NCI-H187 treated with DMSO at 0.1 percent for 48 hours (cell line): ENCODE data around the gene LIPH.
"Not testable (repeated sequence)": the region's sequence is repeated elsewhere in the genome, so short reads cannot be mapped to it uniquely, and the experiment has no call there.

Experiments used
- DNase-seq: peaks from one replicate; lab custom pipeline; 2025; lab: John Stamatoyannopoulos, UW

The LIPH gene

DNA sequence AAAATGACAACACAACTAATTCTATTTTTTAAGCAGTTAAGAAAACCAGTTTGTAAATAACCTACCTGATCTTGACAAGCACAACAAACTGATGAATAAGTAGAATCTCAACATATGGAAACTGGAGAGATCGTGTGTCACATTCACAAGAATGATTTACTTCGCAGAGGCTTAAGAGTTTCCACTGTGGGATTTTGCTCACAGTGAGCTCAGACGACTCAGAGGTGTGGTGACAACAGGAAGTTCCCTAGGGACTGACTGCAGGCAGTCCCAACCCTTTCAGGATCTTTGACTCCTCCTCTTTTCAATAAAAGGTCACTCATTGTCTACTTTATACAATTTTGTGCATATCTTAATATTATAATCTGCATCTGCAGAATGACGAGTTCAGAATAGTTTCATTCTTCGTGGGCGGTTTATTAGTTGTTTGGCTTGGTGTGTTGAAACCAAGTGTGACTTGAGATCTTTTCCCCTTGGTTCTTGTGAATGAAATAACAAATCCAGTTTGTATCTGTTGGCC lies at the start of gene LIPH:
Gene LIPH (minus strand): TSS at position 231 of the 520 bp plus-strand sequence. CDS start 117 bp downstream, at position 114.
- no peak for DNase-seq

DNA sequence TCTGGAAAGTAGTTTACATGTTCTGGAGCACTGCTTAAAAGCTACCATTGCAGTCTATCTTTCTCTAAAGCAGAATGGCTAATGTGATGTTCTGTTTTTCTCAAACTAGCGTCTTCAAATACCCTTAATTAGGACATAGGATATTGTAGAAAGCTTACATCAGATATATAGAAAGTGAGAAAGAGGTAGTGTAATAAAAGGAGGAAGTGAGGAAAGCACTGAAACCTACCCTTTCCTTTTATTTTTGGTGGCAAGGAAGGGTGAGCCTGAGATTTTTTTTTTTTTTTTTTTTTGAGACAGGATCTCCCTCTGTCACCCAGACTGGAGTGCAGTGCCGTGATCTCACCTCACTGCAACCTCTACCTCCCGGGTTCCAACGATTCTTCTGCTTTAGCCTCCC lies 43.1 kb upstream of the LIPH start:
- no peak for DNase-seq

DNA sequence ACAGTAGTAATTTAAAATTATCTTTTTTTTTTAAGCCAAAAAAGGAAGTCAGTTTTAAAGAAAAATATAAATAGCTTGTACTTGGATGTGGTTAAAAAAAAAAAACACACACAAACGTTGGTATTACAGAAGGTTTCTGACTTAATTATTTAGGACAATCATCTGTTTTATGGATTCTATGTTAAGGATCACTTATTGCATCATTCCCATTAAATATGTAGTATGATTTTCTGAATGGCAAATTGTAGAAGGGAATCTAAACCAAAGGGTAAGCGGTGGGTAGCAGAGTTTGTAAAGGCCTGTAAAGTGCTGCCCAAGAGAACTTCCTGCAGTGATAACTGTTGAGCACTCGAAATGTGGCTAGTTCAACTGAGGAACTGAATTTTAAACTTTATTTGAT lies 41.7 kb upstream of the LIPH start:
- DNase-seq = no peak

DNA sequence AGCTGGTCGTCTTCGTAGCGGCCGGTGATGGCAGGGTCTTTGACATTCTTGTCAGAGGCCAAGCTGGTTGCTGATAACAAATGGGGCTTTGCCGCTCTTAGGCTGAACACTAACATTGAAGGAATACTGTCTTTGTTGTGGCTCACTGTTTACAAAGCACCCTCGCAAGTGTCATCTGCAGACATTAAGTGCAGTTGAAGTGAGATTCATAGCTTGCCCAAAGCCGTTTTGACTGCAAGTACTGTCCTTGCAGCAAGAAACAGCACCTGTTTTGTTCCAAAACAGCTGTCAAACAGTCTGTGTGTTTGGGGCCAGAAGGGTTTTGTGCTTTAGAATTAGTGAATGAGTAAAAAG lies 34.3 kb upstream of the LIPH start:
- peak; percentile 21 for DNase-seq

DNA sequence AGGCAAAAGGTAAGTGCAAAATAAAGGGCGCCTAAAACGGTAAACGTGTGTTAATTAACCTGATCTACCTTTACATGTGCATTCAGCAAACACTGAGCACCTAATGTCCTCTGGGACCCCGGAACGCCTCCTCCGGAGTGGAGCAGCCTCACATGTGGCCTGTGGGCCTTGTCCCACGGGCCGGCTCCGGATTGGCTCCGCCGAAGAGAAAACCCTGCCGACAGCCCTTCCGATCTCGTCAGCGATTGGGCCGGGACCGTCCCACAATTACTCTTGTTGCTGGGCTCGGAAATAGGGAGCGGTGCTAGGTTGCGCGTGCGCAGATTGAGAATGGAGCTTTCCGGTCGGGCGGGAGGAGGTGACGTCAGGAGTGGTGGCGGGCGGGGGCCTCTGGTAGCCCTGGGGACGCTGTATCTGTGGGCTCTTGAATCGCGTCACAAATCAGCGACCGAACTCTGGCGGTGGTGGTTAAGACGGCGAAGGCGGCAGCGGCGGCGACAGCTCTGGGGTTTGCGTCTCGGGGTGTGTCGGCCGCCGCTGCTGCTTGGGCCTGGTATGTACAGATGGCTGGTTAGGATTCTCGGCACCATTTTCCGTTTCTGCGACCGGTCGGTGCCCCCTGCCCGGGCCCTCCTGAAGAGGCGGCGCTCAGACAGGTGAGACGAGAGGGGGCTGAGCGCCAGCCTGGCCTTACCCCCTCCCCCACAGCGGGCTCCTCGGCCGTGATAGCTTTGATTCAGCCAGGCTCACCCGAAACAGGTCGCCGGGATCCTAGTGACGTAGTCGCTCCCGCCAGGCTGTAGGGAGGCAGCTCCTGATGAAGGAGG lies 33.7 kb upstream of the LIPH start, which contains the start of gene SENP2:
Gene SENP2 (plus strand): TSS at position 437 of the 827 bp plus-strand sequence. CDS start 119 bp downstream, at position 556.
- peak; percentile 90 for DNase-seq

DNA sequence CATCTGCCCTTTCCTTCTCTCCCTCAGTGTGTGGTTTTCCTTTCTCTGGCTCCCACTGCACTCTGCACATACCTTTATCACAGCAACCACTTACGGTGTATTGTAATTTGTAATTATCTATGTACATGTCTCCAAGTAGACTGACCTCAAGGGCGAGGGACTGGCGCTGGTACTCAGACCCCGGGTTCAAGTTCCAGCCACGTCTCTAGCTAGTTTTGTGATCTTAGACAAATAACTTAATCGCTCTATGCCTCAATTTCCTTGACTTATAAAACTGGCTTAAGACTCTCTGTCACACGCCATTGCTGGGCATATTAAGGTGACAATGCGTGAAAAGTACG lies 33.1 kb upstream of the LIPH start:
- no peak for DNase-seq

DNA sequence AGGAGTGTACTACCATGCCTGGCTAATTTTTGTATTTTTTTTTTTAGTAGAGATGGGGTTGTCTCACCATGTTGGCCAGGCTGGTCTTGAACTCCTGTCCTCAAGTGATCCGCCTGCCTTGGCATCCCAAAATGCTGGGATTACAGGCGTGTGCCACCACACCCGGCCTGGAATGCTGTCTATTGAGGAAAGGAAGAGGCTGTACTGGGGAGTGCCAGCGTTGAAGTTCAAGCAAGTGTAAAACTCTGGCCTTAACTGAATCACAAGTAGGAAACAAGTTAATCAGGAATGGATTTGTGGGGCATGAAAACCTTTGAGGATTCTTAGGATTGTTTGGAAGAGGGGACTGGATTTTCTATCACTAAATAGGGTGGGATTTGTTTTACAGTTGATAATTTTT lies 32.3 kb upstream of the LIPH start:
- no peak for DNase-seq

DNA sequence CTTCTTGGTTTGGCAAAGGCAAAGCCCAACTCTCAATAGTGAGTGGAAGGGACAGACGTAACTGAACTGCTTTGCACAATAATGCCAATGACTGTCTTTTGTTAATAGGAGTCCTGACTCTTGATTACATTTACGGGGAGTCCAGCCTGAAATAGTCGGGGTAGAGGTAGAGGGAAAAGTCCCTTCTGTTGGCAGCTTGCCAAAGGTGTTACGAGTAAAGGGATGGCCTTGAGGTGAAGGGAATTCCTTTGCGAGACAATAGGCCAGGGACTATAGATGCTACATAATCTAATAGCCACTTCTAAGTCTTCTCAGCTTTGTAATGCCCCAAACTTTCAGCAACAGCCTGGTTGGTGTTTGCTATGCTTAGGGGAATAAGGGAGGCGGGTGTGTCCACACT lies 31.5 kb upstream of the LIPH start:
- DNase-seq = no peak

DNA sequence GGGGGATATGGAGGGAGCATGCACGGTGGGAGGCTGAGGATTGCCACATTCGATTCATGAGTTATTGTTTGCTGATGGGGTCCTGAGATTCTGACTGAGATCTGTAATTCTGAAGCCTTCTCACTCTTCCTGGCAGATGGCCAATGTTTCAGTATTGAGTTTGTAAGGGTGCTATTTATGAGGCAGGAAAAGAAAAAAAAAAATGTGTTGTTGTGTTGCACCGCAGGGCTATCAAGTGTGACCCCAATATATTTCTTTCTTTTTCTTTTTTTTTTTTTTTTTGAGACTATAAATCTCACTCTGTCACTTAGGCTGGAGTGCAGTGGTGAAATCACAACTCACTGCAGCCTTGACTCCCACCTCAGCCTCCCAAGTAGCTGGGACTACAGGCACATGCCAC lies 30.5 kb upstream of the LIPH start:
- DNase-seq = no peak

DNA sequence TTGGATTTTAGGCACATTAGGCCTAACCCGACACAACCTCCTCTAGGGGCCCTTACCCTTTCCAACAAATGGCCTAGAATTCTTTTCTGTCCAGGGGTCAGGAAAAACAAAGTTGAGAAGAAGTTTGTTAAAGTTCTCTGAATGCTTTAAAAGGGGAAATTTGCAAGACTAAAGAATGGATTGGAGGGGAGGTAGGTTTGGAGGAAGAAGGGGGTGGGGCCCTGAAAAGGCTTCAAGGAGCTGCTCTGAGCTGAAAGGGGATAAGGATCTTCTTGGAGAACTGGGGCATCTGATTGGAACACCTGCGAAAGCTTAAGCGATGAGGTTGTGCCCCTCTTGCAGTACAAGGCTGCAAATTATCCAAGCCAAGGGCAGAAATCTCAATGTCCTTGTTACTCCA lies 29.8 kb upstream of the LIPH start:
- DNase-seq = no peak

DNA sequence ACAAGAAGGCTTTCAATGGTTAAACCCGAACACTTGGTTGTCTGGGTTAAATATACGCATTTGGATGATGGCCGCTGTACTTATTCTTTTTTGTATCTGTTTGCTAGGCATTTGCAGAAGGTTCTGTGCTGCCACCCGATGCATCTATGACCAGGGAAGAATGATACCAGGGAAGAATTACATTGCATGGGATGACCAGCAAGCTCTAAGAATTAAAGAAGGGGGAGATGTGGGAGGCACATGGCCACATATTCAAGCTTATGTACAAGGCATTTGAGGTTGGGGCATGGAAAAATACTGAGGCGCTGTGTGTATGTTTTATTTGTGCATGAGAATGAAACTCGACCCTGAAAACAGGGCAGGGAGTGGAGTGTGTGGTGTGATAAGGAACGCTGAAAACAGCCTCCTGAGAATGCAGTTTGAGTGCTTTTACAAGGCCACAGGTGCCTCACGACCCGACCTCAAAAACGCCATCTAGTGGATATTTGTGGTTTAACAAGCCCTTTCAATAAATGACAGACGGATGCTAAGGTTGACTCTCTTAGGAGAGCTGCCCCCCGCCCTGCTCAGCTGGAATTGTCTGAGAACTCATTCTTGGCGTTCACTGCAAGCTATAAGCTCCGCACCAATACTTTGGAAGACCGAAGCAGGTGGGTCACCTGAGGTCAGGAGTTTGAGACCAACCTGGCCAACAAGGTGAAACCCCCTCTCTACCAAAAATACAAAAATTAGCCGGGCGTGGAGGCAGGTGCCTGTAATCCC lies 22.9 kb upstream of the LIPH start:
- peak; percentile 37 for DNase-seq

DNA sequence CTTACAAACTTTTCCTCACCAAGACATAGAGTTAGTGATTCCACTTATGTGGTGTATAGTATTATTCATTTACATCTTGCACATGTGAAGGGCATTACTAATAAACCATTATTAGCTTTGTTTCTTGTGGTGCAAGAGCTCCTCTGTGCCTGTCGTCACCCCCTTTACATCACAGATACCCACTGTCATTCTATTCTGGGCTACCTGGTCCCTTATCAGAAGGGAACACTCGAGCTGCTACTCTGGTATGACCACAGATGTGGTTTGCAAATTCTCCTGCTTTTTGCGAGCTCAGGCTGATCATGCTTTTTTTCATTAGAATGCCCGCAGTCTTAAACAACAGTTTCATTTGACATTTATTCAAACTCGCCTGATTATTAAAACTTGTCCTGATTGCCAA lies 19.8 kb upstream of the LIPH start:
- DNase-seq = no peak

DNA sequence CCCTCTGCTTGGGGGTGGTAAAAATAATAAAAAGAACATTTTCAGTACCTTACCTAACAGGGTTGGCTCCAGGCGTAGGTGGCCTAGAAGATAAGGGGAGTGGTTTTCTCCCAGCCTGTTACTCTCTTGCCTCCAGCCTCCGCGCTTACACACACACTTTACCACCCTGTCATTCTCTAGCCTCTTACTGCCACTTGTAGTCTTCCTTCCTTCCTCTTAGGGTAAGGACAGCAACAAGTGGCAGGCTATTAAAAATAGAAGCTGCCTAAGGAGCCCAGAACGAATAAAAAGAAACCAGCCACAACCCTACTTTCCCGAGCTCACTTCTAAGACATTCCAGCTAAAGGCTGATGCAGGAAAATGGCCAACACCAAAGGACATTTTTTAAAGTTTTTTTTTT lies 9.6 kb upstream of the LIPH start:
- no peak for DNase-seq

DNA sequence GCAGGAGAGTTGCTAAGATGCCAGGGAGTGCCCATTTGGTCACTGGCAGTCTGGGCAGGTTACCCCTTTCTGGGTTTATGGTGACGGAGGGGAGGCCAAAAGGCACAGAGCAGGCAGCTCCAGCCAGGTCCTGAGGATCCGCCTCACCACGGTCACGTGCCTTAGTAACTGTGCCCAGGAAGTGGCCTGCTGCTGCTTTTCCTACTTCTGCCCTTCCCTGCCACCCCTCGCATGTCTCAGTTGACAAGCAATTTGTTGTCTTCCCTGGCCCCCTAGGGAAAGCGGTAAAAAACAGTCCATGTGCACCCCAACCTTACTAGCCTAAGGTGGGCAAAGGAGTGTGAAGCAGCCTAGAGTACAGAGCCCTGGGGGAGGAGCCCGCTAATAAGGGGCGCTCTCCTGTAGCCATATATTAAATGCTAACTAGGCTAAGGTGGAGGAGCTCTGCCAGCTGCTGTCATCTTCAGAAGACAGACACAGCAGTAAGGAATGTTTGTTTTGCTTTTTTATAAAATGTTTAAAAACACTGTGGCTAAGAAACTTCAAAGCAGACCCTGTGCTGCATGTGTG lies 9.1 kb upstream of the LIPH start:
- DNase-seq = no peak

DNA sequence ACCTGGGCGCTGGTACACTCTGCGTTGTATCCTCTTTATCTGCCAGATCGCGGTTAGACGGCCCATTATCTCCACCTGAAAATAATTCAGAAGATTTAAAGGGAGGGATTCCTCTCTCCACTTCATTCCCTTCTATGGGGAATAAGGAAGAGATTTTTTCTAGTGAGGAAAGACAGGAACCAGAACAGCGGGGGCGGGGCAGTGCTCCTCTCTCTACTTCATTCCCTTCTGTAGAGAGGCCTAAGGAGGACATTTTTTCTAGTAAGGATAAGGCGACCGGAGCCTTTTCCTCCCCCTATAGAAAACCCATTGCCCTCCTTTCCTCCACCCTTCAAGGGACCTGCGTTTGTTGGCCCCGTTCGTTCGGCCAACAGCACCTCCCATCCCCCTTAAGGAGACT lies 8.3 kb upstream of the LIPH start:
- DNase-seq = no peak

DNA sequence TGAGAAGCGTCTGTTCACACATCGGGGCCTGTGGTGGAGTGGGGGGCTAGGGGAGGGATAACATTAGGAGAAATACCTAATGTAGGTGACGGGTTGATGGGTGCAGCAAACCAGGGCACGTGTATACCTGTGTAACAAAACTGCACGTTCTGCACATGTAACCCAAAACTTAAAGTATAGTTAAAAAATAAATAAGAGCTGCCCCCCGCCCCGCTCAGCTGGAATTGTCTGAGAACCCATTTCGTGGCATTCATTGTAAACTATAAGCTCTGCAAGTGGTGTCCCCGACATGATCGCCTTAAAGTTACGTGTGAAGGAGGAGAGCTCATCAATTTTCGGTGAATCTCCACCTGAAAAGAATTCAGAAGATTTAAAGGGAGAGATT lies 7.3 kb upstream of the LIPH start:
- DNase-seq = no peak

DNA sequence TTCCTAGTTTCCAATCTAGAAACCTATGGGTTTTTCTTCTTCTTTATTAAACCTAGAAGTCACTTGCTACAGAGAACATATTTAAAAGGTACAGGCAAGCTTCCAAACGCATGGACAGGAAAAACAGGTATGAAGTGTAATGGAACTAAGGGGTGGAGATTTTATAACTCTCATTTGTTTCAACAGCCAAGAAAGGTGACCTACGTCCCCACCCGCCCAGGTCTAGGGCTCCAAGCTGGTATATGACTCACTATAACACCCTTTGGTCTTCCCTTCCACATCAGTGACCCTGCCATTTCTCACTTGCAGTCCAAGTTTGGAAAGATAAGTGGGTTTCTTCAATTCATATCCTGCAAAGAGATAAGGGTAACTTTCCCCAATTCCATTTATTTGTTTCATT lies 6.0 kb upstream of the LIPH start:
- DNase-seq = no peak

DNA sequence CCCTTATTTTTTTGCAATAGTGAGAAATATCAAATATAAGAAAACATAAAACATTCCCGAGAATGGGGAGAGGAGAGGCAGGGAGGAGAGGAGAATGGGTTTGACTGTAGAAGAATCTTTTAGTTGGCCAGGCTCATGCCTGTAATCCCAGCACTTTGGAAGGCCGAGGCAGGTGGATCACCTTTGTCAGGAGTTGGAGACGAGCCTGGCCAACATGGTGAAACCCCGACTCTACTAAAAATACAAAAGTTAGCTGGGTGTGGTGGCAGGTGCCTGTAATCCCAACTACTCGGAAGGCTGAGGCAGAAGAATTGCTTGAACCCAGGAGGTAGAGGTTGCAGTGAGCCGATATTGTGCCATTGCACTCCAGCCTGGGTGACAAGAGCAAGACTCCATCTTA lies 4.3 kb upstream of the LIPH start:
- DNase-seq = not testable (repeated sequence)

DNA sequence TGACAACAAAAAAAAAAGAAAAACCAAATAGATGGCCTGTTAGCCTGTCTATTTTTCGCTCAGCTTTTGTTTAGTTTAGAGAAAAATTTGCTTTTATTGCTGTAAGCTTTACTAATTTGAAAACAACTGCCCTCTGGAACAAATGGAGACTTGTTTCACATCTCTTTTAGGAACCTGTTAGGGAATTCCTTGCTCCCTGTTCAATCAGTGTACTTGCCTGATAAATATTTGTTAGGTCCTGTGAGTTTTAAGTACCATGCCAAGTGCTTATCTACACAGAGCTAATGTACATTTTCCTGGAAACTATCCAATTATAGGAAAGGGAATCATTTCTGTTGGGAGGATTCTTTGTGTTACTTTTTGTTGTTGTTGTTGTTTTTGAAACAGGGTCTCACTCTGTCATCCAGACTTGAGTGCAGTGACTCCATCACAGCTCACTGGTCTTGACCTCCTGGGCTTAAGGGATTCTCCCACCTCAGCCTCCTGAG lies 3.5 kb upstream of the LIPH start:
- no peak for DNase-seq

DNA sequence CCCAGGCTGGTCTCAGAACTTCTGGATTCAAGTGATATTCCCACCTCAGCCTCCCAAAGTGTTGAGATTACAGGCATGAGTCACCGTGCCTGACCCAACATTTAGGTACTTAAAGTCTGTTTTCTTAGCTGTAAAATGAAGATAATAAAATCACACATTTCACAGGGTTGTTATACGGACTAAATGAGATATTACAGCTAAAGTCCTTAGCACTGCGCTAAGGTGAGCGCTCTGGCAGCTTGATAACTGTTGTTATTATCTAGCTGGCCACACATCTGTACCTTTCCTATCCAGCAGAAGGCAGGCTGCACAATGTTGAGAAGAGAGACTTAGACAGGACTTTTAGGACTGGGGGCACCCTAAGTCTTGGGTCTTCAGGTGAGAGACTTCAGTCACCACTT lies 2.7 kb upstream of the LIPH start:
- no peak for DNase-seq

DNA sequence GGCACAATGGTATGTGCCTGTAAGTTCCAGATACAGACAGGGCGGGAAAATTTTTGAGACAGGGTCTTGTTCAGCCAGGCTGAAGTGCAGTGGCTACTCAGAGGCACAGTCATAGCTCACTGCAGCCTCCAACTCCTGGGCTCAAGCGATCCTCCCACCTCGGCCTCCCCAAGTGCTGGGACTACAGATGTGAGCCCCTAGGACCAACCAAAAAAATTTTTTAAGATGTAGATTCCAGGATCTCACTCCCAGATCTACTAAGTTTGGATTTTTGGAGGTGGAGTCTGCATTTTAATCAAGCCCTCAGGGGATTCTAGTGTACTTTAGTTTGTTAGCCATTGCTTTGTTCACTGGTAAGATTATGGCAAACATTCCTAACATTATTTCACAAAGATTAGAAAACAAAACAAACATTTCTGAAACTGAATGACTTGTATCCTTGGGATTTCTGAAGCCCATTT lies 2.7 kb downstream of the LIPH start:
- DNase-seq = no peak

DNA sequence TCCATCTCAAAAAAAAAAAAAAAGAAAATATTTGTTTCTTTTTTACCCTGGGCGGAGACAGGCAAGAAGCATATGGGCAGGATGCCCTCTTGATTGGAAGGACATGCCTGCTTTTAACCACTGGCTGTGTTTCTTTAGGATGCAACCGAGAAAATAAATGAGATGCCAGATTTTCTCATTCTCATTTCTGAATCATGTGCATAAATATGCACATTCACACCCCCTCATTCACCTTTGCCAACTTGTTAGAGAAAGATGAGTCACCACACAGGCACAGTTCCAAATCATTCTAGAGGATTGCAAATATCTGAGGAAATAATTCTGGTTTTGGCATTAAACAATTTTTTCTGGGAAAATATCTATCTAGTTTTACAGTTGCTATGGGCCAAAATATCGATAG lies 3.3 kb downstream of the LIPH start:
- no peak for DNase-seq

DNA sequence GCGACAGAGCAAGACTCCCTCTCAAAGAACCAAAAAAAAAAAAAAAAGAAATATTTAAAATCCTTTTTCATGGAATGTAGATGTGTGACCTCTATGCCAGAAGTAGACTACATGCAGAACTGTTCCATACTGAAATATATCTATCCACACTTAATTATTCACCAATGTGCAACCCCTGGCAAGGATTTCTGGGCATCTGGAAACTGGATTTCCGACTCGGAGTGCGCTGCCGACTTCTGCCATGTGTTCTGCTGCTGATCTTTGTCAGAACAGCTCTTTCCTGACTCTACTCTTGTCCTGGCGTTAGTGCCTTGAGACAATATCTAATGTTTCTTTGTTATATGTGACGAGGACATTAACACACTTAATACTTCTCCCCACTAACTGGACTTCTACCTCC lies 11.7 kb downstream of the LIPH start:
- DNase-seq = no peak
